NCI-H748 (cell line): Measurements from ENCODE around the gene MTFMT.

ENCODE experiments used
- DNase-seq: peaks from one replicate; lab custom pipeline; 2025; ENCODE audit not compliant: unreplicated experiment; lab: John Stamatoyannopoulos, UW

The MTFMT gene

GRCh38 chr15:64989416-64990167, 39.8 kb downstream of the MTFMT start, which contains the start of gene SPG21:
SPG21 (minus strand) TSS chr15:64989914; CDS start chr15:64983569, 6,345 bp downstream.
- peak; percentile 89 for DNase-seq

GRCh38 chr15:64987136-64987535, 42.3 kb downstream of the MTFMT start:
- no peak for DNase-seq

GRCh38 chr15:64985366-64986033, 43.9 kb downstream of the MTFMT start:
- no peak for DNase-seq

GRCh38 chr15:64982472-64982871, 47.0 kb downstream of the MTFMT start:
- DNase-seq, result no peak

- DNase-seq, result no peak
Observed at GRCh38 chr15:64981812-64982431, 47.5 kb downstream of the MTFMT start.

- DNase-seq, result no peak
Observed at GRCh38 chr15:64979252-64979710, 50.2 kb downstream of the MTFMT start.

GRCh38 chr15:64975390-64975789, 54.0 kb downstream of the MTFMT start:
- no peak for DNase-seq

GRCh38 chr15:64970698-64971097, 58.7 kb downstream of the MTFMT start:
- DNase-seq, result no peak

GRCh38 chr15:64969401-64969800, 60.0 kb downstream of the MTFMT start:
- DNase-seq, result no peak

GRCh38 chr15:64961013-64961412, 68.4 kb downstream of the MTFMT start:
- no peak for DNase-seq

GRCh38 chr15:64960153-64960552, 69.3 kb downstream of the MTFMT start:
- DNase-seq, result no peak

- DNase-seq, result no peak
Observed at GRCh38 chr15:64959128-64959527, 70.3 kb downstream of the MTFMT start.

GRCh38 chr15:64954395-64954794, 75.0 kb downstream of the MTFMT start:
- DNase-seq, result no peak

- no peak for DNase-seq
Observed at GRCh38 chr15:64951777-64952418, 77.5 kb downstream of the MTFMT start.
